ENCODE measurements around the gene LRRC74A.
A peak's percentile ranks its signal among the peaks of the same experiment; 100 is the strongest.
"Not testable (repeated sequence)": the region's sequence is repeated elsewhere in the genome, so short reads cannot be mapped to it uniquely, and the experiment has no call there.

The LRRC74A gene

GRCh38 chr14:76891391-76891790, 65.2 kb downstream of the LRRC74A start:
- DNase-seq (ENCODE audit: low read depth): no peak

GRCh38 chr14:76894308-76894707, 68.1 kb downstream of the LRRC74A start:
- no peak for DNase-seq (ENCODE audit: low read depth)

GRCh38 chr14:76898006-76898405, 71.8 kb downstream of the LRRC74A start:
- not testable (repeated sequence) for DNase-seq (ENCODE audit: low read depth)

DNA sequence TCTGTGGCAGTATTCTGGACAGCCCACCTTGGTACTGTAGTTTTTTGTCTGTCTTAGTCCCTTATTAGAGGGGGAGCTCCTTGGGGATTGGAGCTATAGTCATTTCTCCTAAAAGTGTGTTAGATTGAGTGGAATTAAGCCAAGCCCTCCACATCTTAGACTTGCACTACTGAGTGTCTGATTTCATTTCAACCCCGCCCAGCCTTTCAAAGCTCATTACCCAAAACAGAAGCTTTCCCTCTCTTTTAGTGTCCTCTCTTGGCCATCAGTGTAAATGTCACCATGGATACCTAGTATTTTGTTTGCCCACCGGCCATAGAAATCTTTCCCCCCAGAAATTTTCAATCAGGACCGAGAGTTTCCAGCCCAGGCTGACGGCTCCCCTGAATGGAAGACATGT, 74.5 kb downstream of the LRRC74A start:
- no peak for DNase-seq (ENCODE audit: low read depth)

- DNase-seq (ENCODE audit: low read depth): no peak
Observed at GRCh38 chr14:76901171-76902055, 75.2 kb downstream of the LRRC74A start.

DNA sequence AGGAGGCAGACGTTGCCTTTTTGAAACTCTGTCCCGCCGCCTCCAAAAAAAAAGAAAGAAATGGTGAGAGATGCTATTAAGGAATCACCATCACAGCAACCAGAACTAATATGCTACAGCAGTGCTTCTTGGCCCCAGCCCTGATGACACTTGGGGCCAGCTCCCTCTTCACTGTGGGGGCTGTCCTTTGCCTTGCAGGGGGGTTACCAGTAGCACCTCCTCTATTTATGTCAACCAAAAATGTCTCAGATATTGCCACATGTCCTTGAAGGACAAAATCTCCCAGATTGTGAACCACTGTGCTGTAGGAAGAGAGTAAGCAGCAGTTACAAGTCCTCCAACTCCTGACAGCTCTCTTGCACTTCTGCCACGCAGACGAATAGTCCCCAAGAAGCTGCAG, 76.4 kb downstream of the LRRC74A start:
- DNase-seq (ENCODE audit: low read depth): no peak

GRCh38 chr14:76904100-76904739, 78.0 kb downstream of the LRRC74A start:
- DNase-seq (ENCODE audit: low read depth): no peak

- peak; percentile 49 for DNase-seq (ENCODE audit: low read depth)
Observed at GRCh38 chr14:76904740-76905569, 78.7 kb downstream of the LRRC74A start.

DNA sequence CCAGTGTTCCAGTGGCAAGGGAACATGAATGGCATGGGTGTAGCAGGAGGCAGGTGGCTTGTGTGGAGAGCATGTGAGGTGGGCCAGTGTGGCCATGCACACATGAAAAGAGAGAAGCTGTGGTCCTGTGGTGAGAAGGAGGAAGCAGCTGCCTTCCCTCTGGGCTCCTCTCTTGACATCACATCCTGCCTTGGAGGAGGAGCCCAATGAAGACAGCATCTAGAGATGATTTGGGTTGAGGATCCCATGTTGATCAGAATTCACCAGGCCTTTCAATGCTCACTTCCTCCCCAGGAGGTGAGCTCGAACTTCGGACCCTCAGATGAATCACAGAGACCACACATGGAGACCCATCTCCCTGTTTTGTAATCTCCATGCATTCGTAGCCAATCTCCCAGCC, 82.6 kb downstream of the LRRC74A start:
- no peak for DNase-seq (ENCODE audit: low read depth)

DNA sequence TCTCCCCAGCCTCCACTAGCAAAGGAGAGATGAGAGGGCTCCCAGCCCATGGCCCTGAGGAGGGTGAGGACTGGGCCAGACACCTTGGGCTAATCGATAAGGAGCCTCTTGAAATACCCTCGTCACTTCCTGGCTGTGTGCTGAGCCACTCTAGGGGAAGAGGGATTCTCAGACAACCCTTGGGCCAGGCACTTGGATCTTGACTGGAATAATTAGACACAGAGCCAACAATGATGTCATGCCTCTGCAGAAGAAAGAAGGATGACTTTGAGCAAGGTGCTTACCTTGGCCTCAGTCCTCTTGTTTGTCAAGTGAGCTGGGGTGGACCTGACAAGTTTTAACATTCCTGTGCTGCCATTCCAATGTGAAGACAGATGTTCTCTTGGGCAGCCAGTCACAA, 83.1 kb downstream of the LRRC74A start:
- no peak for DNase-seq (ENCODE audit: low read depth)

GRCh38 chr14:76910371-76910890, 84.2 kb downstream of the LRRC74A start:
- DNase-seq (ENCODE audit: low read depth): no peak

DNA sequence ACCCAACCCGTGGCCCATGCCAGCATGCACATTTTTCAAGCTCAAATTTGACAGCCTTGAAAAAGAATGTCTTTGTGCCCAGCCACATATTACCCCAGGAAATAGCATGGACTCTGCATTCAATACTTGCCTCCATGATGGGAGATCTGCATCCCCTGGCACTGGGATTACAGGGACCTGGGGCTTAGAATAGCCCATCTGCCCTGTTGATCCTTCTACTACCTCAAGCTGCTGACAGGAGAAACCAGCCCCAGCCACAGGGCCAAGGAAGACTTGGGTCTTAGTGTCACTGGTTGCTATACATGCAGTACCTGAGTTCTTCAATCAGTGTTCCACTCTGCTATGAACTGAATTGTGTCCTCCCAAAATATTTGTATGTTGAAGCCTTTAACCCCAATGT, 85.3 kb downstream of the LRRC74A start:
- DNase-seq (ENCODE audit: low read depth): no peak

- not testable (repeated sequence) for DNase-seq (ENCODE audit: low read depth)
Observed at GRCh38 chr14:76914533-76915081, 88.4 kb downstream of the LRRC74A start.

GRCh38 chr14:76916040-76916715, 90.0 kb downstream of the LRRC74A start:
- no peak for DNase-seq (ENCODE audit: low read depth)

GRCh38 chr14:76917158-76917596, 91.0 kb downstream of the LRRC74A start:
- DNase-seq (ENCODE audit: low read depth): no peak

DNA sequence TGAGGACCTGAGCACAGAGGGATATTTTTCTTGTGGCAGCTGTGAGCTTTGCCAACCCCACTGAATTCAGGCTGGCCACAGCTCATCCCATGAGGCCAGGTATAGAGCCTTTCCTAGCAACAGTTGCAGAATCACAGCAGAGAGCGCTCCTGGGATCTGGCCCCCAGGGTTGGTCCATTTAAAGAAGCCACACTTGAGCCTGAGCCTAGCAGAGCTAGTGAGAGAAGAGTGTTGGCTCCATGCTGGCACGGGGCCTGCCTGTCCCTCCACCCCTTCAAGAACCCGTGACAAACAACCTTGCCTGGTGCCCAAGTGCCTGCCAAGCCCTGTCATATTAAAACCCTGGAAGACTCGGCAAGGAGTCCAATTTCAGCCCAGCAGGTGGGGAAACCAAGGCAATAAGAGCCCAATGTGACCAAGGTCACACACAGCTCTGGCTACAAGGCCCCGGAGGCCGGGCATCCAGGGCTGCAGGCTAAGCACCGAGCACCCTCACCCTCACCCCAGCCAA, 91.6 kb downstream of the LRRC74A start:
- DNase-seq (ENCODE audit: low read depth): no peak

DNA sequence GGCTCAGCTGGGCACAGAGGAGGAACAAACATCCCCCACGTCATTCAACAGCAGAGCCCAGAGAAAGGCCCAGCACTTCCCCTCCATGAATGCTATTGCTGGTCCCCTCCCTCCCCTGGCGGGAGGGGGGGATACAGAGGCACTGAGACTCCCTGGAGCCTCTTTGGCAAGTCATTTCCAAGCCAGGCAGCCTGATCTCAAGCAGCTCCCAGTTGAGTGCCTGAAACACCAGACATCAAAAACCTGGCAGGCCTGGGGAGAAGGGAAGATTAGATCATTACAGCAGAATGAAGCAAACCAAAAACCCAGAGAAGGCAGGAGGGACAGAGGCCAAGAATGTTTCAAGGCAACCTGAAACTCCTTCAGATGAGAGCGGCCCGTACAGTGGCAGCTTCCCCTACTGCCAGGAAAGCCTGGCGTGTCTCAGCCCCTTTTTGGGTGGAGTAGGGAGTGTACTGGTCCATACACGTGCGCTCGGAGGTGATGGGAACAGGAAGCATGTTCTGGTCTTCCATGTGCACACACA, 92.1 kb downstream of the LRRC74A start:
- no peak for DNase-seq (ENCODE audit: low read depth)

- no peak for DNase-seq (ENCODE audit: low read depth)
Observed at GRCh38 chr14:76918782-76919394, 92.7 kb downstream of the LRRC74A start.

Measured in stimulated activated CD8-positive, alpha-beta memory T cell treated with anti-CD3 and anti-CD28 coated beads, Interleukin-12 subunit alpha, Interleukin-12 subunit beta, amount 100 ng/mL, for 1 hour (primary cell).